ENCODE measurements around the gene SHROOM3.

SHROOM3 gene

DNA sequence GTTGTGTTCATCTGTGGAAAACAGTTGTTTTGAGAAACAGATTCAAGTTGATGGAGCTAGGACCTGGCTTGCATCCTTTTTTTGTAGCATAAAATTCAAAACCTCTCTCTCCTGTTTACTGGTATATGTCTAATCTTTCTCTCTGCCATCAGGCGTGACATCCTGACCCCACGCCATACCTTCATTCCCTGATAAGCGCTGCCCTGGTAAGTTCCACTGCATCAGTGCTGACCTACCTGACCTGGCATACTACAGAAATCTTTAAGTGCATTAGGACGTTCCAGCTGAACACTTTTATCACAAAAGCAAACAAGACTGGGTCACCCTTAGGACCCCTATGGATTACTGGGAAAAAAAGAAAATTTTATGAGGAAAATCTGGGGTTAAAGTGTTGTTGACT, 230.7 kb downstream of the SHROOM3 start:
- no peak for DNase-seq

DNA sequence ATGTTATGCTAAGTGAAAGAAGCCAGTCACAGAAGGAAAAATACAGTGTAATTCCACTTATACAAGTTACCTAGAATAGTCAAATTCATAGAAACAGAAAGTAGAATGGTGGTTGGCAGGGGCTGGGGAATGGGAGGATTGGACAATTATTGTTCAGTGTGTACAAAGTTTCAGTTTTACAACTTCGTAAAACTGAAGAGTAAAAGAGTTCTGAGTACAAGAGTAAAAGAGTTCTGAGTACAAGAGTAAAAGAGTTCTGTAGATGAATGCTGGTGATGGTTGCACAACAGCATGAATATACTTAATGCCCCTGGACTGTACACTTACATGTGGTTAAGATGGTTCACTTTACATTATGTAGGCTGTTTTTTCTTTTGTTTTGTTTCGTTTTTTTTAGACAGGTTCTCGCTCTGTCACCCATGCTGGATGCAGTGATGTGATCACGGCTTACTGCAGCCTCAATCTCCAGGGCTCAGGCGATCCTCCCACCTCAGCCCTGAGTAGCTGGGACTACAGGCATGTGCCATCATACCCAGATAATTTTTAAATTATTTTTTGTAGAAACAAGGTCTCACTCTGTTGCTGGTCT, 232.0 kb downstream of the SHROOM3 start:
- no peak for DNase-seq

DNA sequence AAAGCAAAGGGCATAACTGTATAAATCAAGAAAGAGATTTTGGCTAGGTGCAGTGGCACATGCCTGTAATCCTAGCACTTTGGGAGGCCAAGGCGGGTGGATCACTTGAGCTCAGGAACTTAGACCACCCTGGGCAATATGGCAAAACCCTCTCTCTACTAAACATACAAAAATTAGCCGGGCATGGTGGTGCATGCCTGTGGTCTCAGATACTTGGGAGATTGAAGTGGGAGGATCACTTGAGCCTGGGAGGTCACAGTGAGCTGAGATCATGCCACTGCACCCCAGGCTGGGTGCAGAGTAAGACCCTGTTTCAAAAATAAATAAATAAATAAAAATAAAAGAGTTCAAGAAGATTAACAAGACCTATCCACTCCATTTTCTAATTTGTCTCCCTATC, 235.6 kb downstream of the SHROOM3 start:
- DNase-seq = no peak

DNA sequence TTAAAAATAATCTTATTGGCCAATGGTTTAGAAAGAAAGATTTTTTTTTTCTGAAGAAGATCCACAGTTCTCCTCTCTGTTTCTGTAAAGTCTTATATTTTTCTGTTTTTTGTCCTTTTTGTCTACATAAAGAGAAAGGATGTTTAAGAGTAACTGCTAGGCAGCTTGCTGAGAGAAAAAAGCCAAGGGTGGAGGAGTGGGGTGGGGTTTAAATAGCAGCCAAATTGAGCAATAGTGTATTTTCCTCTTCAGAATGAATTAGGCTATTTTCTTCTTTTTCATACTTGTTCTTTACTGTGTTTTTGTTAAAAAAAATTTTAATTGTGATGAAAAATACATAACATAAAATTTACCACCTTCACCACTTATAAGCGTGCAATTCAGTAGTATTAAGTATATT, 238.3 kb downstream of the SHROOM3 start:
- no peak for DNase-seq

DNA sequence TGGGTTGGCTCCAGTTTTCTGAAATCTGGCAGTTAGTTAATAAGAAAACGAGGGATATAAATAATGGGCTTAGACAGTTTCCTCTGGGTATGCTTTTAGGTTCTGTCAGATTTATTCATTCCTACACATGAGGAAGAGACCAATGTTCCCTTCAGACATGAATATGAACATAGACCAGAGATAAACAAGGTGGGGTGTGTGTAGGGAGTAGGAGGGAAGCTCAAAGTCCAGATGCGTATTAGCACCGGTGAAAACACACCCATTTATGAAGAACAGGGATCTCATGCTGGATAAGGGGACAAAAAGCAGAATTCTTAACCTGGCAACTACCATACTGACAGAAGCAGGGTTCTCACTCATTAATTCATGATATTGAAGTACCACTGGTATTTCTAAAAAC, 240.0 kb downstream of the SHROOM3 start:
- no peak for DNase-seq

DNA sequence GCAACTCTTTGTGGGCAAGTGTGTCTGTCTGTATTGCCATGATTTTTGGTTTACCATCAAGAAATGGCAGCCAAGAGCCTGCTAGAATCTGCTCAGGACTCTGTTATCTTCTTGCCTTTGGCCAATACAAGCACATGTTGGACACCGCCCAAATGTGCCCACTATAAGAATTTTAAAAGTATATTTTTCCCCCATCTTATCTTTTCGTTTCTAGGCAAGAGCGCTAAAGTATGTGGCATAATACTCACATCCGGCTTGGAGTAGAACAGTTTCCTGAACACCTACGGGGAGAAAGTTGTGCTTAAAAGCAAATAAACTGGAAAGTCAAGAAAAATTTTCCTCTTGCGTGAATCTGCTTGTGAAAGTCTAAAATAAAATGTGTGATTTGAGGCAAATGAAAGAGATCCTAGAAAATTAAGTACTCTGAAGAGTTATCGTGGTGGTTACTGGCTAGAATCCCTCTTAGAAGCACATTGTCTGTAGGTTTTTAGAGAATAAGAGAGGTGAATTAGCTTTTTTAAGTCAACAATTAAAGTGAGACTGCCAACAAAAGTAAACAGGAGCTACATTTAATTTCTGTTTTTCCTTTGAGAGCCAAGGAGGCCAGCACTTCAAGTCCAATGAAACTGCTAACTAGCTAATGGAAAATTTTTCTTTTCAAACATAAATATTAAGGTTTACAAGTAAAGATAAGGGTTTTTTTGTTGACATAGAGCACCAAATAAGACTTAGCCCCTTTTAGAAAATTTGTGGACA, 242.7 kb downstream of the SHROOM3 start:
- DNase-seq = no peak

DNA sequence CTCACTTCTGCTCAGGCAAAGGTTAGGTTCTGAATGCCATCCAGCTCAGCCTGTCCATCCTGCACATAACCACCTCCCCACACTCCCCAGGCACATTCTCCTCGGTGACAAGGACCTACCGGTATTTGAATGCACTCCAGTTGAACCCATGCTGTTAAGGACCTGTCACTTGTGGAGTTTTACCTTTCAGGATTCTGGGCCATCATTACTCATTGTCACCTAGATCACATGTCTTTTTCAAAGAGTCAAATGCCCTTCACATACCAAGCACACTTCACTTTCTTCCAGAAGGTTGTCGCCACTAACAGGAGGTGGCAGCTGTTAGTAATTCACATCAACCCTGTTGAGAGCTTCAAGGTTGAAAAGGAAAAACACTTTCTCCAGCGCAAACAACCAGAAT, 244.7 kb downstream of the SHROOM3 start:
- DNase-seq = no peak

DNA sequence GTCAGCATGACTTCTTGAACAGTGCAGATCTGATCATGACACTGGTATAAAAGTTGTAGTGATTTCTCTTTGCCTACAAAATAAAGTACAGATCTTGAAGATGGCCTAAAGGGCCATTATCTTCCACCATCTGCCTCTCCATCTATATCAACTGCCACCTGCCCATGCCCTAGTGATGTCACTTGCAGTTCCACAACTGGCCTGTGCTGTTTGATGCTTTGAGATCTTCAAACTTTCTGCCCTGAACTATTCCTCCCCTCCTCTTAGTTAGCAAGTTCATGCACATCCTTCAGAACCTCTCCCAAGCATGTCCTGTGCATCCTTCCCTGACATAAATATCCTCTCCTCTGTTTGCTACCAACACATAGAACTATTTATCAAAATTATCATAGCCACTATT, 245.9 kb downstream of the SHROOM3 start:
- no peak for DNase-seq

DNA sequence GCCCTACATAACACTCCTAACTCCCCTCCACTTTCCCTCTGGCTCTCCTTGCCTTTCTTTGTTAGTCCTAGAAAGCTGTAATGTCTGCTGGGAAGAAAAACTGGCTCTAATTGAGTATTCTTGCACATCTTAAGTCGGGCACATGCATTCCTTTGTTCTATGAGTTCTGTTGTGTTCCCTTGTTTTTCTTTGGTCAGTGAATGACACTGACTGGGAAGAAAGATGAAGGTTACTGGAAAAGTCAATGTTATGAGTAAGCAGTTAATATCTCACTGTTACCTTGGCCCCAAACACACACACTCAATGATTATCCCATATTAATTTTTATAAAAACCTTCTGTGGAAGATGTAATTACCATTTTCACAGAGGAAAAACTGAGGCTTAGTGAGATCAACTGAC, 247.0 kb downstream of the SHROOM3 start:
- DNase-seq = no peak

DNA sequence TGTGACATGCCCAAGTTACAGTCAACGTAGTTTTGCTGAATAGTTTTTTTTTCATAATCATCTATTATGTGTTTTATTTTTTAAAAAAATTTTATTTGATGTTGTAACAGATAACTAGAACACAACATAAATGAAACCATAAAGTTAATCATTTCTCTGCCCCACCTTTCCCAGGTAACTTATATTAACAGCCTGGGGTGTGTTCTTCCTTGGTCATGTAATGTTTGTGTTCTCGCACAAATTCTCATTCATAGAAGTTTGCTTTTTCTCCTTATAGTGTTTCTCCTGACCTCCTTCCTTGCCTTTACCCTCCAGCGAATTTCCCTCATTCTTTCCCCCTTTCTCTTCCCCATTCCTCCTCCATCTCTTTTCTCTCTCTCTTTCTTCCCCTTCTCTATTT, 248.1 kb downstream of the SHROOM3 start:
- DNase-seq = no peak

DNA sequence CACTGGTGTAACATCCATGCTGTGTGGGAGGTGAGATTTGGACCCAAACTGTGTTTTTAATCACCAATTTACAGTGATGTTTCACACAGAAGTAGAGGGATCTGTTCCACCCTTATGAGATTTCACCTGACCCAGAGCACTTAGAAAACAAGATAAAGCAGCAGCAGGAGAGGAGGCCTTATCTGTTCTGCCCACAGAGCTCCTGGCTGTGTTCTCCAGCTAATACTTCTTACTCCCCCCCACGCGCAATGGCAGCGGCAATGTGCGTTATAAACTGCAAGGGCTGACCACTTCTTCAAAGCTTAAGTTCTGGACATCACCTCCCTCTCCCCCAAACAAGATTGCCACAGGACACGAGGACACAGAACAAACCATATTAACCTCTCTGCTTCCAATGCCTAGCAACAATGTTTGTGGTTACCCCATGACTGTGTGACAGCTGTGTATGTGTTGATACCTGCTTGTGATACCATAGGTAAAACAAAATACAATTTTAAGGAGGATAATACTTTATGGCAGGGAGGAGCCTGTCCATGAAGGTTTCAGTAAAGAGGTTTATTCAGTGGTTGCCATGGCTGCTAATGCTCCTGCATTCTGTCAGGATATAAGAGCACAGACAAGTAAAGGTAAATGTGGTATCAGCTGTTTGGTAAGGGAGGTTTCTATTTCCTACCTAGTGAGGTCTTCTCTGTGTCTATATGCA, 252.9 kb downstream of the SHROOM3 start:
- DNase-seq = peak in 1 of 14 donors; percentile 60

DNA sequence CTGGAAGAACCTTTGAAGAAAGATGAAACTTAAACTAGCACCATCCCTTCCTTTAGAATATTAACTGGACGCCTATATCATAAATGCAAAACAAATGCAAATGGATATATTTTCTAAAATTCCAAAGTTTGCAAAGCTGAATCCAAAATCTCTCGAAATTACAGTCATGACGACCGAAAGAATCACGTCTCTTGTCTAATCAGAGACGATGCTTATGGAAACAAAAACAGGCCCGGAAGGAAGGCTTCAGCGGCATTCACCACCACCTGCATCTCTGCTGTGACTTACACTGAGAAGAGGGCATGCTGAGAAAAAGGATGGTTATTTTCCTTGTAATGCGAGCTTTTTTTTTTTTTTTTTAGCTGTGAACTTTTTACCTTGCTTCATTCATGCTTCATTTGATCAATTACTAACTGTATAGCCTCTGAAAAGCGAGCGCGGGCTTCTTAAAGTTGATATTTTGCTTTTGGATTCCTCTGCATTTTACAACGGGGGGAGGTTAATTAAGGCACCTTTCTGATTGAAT, 253.7 kb downstream of the SHROOM3 start:
- peak in 1 of 14 donors; percentile 64 for DNase-seq

DNA sequence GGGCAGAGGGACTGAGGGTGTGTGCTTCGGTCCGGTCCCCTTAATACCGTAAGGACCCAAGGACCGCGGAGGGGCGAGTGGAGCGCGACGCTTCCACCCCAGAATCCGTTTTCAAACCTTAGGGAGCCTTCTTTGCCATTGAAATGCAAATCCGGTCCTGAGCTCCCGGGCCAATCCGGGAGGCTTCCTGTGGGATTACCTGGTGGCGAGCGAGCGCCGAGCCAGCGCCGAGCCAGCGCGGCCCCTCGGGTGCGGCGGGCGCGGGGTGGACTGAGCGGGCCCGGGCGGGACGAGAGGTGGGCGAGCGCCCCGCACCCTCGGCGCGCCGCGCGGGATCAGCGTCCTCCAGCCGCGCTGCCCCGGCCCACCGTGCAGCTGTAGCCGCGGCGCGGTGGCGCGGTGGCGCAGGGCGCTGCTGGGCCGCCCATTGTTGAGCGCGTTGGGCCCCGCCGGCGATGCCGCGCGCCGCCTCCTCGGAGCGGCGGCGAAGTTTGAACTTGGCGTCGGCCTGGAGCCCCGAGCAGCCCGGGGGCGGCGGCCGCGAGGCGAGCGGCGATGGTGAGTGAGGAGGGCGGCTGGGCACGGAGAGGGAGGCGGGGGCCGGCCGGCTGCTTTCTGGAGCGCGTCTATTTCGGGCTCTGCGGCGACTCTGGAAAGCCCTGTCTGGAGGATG, 254.3 kb downstream of the SHROOM3 start:
- DNase-seq = peak in 3 of 14 donors; percentile 17 to 64 (median 33)

DNA sequence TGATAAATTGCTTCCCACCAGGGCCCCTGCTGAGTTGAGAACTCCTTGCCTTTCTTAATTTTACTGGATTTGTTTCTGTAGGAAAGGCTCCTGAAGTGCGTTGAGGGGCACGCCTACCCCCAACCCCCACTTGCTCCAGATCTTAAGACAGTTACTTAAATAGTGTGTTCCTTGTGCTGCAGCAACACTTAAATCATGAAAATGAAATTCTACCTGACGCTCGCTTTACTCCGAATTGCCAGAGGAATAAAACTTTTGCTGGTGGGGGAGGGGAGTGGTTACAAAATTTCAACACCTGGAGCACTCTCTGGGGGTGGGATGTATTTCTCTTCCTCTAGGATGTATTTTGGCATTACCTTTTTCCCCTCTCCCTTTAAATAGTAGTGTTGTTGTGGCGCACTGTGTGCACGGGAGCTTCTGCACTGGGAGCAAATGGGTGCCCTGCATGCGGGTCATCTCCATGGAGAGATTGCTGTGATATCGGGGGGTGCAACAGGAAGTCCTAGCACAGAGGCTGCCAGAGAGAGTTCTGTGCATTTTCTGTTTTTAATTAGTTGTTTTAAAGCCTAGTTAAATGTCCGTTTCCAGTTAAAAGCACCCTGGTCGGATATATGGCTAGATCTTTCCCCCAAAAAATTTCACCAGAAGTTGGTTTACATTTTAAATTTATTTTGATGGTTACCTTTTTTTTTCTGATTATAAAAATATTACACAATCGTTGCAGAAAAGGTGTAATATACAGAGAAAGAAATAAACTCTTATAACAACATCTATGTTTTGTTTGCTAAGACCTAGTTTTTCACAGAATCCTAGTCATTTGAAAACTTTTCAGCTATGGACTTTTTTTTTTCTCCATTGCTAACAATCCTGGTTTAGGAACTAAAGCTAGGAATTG, 255.2 kb downstream of the SHROOM3 start:
- peak in 1 of 14 donors; percentile 37 for DNase-seq

DNA sequence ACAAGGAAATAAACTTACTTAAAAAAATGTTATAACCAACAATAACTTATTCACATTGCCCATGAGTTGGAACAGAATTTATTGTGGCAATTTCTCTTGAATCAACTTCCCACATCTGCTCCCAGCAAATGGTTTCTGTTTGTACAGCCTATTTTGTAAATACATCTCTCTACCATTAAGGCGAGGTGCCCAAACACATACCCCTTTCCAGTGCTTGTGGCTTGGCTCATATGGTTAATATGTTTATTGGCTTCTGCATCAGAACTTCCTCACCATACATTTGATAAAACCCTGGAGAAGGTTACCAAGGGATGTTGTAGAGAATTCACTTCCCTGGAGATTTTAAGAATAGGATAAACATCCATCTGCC, 255.9 kb downstream of the SHROOM3 start:
- no peak for DNase-seq

DNA sequence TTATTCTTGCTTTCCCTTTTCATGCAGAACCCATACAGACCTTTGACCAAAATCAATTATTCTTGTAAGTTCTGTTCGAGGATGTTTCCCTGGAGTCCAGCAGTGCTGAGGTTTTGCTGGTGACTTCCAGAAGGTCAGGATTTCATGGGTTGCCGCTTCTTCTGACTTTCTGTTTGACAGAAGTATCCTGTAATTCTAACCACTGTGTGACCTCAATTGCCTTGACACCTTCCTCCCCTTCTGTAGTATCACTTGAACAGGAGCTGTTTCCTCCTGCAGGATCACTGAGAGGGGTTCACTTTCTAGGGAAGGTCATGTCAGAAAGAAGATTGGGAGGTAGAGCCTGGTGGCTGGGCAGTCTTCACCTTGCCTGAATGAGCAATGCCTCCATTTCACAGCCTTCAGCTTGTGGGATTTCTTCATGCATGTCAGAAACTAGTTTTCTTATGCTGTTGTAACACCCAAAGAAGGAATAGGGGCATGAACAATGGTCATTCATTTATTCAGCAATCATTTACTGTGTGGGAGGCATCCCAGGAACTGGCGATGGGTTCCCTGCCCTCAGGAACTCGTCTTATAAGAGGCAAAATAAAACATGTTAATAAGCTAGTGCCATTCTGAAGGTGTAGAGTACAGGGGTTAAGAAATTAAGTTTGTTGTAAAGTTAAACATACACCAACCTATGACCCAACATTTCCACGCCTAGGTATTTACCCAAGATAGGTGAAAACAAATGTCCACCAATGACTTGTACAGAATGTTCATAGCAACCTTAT, 257.0 kb downstream of the SHROOM3 start:
- DNase-seq = no peak

DNA sequence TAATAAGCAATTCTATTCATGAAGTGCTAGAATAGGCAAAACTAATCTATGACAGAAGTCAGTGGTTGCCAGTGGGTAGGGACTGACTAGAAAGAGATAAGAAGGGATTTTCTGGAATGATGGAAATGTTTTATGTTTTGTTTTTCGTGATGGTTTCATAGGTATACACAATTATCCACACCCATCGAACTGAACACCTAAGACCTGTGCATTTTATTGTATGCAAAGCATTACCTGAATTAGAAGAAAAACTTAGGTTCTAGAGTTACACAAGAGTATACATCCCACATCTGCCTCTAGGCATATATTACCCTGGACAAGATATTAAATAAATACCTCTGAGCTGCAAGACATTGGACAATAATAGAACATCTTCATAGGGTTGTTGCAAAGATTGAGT, 257.7 kb downstream of the SHROOM3 start:
- no peak for DNase-seq

DNA sequence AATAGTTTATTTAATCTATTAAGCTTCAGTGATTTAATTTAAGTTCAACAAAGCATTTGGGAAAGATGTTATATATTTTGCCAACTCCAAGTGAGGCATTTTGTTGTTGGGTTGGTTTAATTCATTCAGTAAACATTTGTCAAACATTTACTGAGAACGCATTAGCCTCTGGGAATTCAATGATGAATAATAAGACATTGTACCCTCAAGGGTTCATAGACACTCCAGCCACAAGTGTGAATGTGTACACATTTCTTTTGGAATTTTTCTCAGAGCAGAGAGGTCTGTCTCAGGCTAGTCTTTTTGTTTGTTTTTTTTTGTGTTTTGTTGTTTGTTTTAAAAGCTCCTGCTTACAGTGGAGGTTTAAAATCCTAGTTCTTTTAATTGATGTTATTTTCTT, 259.0 kb downstream of the SHROOM3 start:
- no peak for DNase-seq

DNA sequence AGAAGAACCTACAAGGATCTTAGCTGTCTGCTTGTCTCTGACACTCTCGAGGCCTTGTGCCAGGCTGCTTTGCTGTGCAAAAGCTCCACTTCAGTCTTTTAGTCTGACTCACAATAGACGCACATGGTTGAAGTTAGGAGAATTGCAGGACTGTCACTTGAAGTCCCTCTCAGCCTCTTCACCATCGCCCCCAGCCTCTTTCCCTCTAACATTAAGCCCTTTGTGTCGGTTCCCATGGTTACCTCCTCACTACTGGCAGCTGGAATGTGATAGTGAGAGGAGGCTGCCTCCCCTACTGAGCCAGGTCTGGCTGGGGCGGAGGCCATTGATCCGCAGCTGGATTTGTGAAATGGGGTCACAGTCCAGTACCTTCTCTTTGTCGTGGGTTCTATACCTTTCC, 261.1 kb downstream of the SHROOM3 start:
- peak in 1 of 14 donors; percentile 8 for DNase-seq

DNA sequence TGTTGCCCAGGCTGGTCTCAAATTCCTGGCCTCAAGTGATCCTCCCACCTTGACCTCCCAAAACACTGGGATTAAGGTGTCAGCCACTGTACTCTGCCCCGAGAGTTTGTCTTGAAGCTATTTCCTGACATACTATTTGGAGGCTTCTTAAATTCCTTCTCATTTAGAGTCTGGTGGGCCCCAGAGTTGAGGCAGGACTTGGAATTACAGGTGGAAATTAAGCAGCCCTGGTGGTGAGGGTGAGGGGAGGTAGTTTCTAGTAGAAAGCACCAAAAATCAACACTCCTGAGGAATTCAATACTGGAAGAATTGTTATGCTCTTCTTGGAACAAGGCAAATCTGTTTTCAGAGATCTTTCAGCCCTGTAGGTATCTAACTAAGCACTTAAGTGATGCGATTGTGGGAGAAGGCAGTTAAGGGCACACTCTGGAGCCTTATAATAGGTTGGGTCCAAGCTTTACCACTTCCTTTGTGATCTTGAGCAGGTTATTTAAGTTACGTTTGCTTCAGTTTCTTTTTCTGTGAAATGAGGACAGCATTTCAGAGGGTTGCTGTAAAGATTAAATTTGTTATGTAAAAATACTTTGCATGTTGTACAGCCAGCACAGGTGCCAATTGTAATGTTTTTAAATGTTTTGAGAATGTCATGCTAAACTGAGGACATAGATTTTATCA, 262.2 kb downstream of the SHROOM3 start:
- DNase-seq = no peak

DNA sequence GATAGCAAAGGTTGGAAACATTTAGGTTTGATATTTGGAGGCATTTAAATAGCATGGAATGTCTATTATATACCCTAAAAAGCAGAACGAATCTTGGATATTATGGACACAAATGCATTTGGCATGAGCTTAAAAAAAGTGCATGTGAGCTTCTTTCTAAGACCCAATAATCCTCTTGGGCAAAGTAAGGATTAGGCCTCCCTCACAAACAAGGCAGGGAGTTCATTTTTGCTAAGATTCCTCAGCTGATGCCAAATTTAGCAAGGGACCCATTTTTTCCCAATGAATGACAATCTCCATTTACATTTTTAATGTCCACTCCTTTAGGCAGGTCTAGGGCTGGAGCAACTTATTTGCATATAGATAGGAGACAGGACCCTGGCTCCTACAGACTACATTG, 263.1 kb downstream of the SHROOM3 start:
- no peak for DNase-seq
